MM.1S (cell line): ENCODE results near the gene NFYC.

ENCODE experiments used
- DNase-seq: peaks from one replicate; pipeline ENCODE4 v3.0.0-alpha.2; 2015
- H2AFZ ChIP-seq: fragments of 300-600 bp; sonication (generic); 2 replicates; pipeline ENCODE4 v1.6.0; 2016; ENCODE audit warnings: antibody characterized with exemption, low read length
- H3F3A ChIP-seq: fragments of 300-600 bp; sonication (generic); 2 replicates; pipeline ENCODE4 v1.6.1; 2016; ENCODE audit warnings: mild to moderate bottlenecking, antibody characterized with exemption, low read length, moderate library complexity, mixed read lengths; ENCODE audit not compliant: insufficient read depth
- H3K27ac ChIP-seq: fragments of 300-600 bp; sonication (generic); 2 replicates; pipeline ENCODE4 v1.5.1; 2016; ENCODE audit warnings: mild to moderate bottlenecking, low read length
- H3K27me3 ChIP-seq: fragments of 300-600 bp; sonication (generic); replicated peaks from 2 replicates; pipeline ENCODE4 v1.6.0; 2016; ENCODE audit warnings: low read length; ENCODE audit not compliant: insufficient read depth
- H3K36me3 ChIP-seq: fragments of 300-600 bp; sonication (generic); replicated peaks from 2 replicates; pipeline ENCODE4 v1.6.1; 2016; ENCODE audit warnings: mild to moderate bottlenecking, low read length, mixed read lengths; ENCODE audit not compliant: insufficient read depth
- H3K4me1 ChIP-seq: fragments of 300-600 bp; sonication (generic); 2 replicates; pipeline ENCODE4 v1.6.1; 2016; ENCODE audit warnings: low read length, mixed read lengths
- H3K4me2 ChIP-seq: fragments of 300-600 bp; sonication (generic); 2 replicates; pipeline ENCODE4 v1.6.0; 2016; ENCODE audit warnings: low read depth, low read length
- H3K4me3 ChIP-seq: fragments of 300-600 bp; sonication (generic); 2 replicates; pipeline ENCODE4 v1.5.1; 2016; ENCODE audit warnings: low read length, mixed read lengths
- H3K79me2 ChIP-seq: fragments of 300-600 bp; sonication (generic); 2 replicates; pipeline ENCODE4 v1.6.1; 2016; ENCODE audit warnings: mixed run types, low read length, mixed read lengths
- H3K9ac ChIP-seq: fragments of 300-600 bp; sonication (generic); 2 replicates; pipeline ENCODE4 v1.6.1; 2016; ENCODE audit warnings: low read length, mixed read lengths
- H3K9me2 ChIP-seq: fragments of 300-600 bp; sonication (generic); replicated peaks from 2 replicates; pipeline ENCODE4 v1.6.1; 2016; ENCODE audit warnings: mild to moderate bottlenecking, low read length, mixed read lengths; ENCODE audit not compliant: insufficient read depth
- H3K9me3 ChIP-seq: fragments of 300-600 bp; sonication (generic); replicated peaks from 2 replicates; pipeline ENCODE4 v1.6.1; 2016; ENCODE audit warnings: mild to moderate bottlenecking, low read length, mixed read lengths; ENCODE audit not compliant: insufficient read depth
- H4K20me1 ChIP-seq: fragments of 300-600 bp; sonication (generic); 2 replicates; pipeline ENCODE4 v1.6.1; 2016; ENCODE audit warnings: mild to moderate bottlenecking, low read length, moderate library complexity, mixed read lengths; ENCODE audit not compliant: insufficient read depth
- CTCF ChIP-seq: fragments of 300-600 bp; sonication (generic); IDR thresholded peaks from 2 replicates; pipeline ENCODE4 v1.5.1; 2016; ENCODE audit warnings: antibody characterized with exemption, low read length, mixed read lengths
- EZH2 ChIP-seq: fragments of 300-600 bp; sonication (generic); optimal IDR thresholded peaks from 2 replicates; pipeline ENCODE3; 2017; ENCODE audit warnings: low read depth, mild to moderate bottlenecking, antibody characterized with exemption, low read length, mixed read lengths
- EZH2phosphoT487 ChIP-seq: fragments of 300-600 bp; sonication (generic); IDR thresholded peaks from 2 replicates; pipeline ENCODE4 v1.6.1; 2018; ENCODE audit warnings: antibody characterized with exemption, low read length

Gene NFYC

GRCh38 chr1:40786995-40787705, 95.6 kb downstream of the NFYC start:
- Histone ChIP-seq H3K4me2 (no peak overlapping the region), H3F3A (no peaks in the 10 kb centered on the region), H3K9me2 (no peaks in the 10 kb centered on the region), H3K4me1 (no peaks in the 10 kb centered on the region), H3K9ac (no peak overlapping the region), H2AFZ (no peak overlapping the region), H3K79me2 (no peaks in the 10 kb centered on the region), H3K27ac (no peak overlapping the region), H3K9me3 (no peaks in the 10 kb centered on the region), H4K20me1 (no peaks in the 10 kb centered on the region), H3K4me3 (no peak overlapping the region), H3K36me3 (no peaks in the 10 kb centered on the region), H3K27me3 (peaks cover 6% of the 10 kb centered on the region)
- TF ChIP-seq CTCF (no peak), EZH2 (no peak), EZH2phosphoT487 (no peak)
- DNase-seq: no peak

- H3K4me3 ChIP-seq: no peak overlapping the region
- no peaks in the 10 kb centered on the region for H3K4me1 ChIP-seq
- no peak overlapping the region for H3K4me2 ChIP-seq
- H3K9ac ChIP-seq: no peak overlapping the region
- no peak overlapping the region for H2AFZ ChIP-seq
- H3K36me3 ChIP-seq: no peaks in the 10 kb centered on the region
- H3K79me2 ChIP-seq: no peaks in the 10 kb centered on the region
- no peaks in the 10 kb centered on the region for H3F3A ChIP-seq
- TF ChIP-seq EZH2phosphoT487: no peak
- TF ChIP-seq EZH2: no peak
- H4K20me1 ChIP-seq: no peaks in the 10 kb centered on the region
- H3K9me3 ChIP-seq: no peaks in the 10 kb centered on the region
- H3K27ac ChIP-seq: no peak overlapping the region
- H3K27me3 ChIP-seq: peaks cover 6% of the 10 kb centered on the region
- DNase-seq: no peak
- H3K9me2 ChIP-seq: no peaks in the 10 kb centered on the region
Observed at GRCh38 chr1:40787737-40788560, 96.4 kb downstream of the NFYC start.

- Histone ChIP-seq H3F3A (no peaks in the 10 kb centered on the region), H4K20me1 (no peaks in the 10 kb centered on the region), H3K9me3 (no peaks in the 10 kb centered on the region), H3K9ac (no peak overlapping the region), H3K27me3 (peaks cover 6% of the 10 kb centered on the region), H3K4me1 (no peaks in the 10 kb centered on the region), H3K27ac (no peak overlapping the region), H3K79me2 (no peaks in the 10 kb centered on the region), H3K36me3 (no peaks in the 10 kb centered on the region), H3K4me3 (no peak overlapping the region), H3K4me2 (no peak overlapping the region), H2AFZ (no peak overlapping the region), H3K9me2 (no peaks in the 10 kb centered on the region)
- TF ChIP-seq EZH2phosphoT487 (no peak), EZH2 (no peak), CTCF (no peak)
- no peak for DNase-seq
Observed at GRCh38 chr1:40788561-40789341, 97.2 kb downstream of the NFYC start.
